ENCODE measurements around the gene WBP4.

Gene WBP4

GRCh38 chr13:41061075-41061913 is at the start of gene WBP4:
TSS of gene WBP4 (plus strand) at chr13:41061509. CDS start at chr13:41061674, 165 bp downstream.
- DNase-seq (ENCODE audit: low read depth): peak; percentile 81
- H3K4me3 ChIP-seq (ENCODE audit: low read length): peak within 1 kb of the TSS; percentile 85
- TF ChIP-seq, protein P1, sequence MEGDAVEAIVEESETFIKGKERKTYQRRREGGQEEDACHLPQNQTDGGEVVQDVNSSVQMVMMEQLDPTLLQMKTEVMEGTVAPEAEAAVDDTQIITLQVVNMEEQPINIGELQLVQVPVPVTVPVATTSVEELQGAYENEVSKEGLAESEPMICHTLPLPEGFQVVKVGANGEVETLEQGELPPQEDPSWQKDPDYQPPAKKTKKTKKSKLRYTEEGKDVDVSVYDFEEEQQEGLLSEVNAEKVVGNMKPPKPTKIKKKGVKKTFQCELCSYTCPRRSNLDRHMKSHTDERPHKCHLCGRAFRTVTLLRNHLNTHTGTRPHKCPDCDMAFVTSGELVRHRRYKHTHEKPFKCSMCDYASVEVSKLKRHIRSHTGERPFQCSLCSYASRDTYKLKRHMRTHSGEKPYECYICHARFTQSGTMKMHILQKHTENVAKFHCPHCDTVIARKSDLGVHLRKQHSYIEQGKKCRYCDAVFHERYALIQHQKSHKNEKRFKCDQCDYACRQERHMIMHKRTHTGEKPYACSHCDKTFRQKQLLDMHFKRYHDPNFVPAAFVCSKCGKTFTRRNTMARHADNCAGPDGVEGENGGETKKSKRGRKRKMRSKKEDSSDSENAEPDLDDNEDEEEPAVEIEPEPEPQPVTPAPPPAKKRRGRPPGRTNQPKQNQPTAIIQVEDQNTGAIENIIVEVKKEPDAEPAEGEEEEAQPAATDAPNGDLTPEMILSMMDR (conservative IDR thresholded peaks at IDR 0.05; ENCODE audit: low read depth, low read length): peak; percentile 20

DNA sequence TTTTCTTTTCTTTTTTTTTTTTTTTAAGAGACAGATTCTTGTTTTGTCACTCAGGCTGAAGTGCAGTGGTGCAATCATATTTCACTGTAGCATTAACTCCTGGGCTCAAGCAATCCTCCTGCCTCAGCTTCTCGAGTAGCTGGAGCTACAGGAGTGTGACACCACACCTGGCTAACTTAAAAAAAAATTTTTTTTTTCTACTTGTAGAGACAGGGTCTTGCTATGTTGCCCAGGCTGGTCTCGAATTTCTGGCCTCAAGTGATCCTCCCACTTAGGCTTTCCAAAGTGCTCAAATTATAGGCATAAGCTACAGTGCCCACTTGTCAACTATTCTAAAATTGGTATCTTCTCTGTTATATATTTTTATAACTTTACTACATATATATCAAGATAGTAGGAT is 48.8 kb upstream of the WBP4 start:
- no peak overlapping the region for H3K4me3 ChIP-seq (ENCODE audit: low read length)
- no peak for DNase-seq (ENCODE audit: low read depth)
- TF ChIP-seq, protein P1 (conservative IDR thresholded peaks at IDR 0.05; ENCODE audit: low read depth, low read length): no peak

- DNase-seq (ENCODE audit: low read depth): no peak
- TF ChIP-seq, protein P1 (conservative IDR thresholded peaks at IDR 0.05; ENCODE audit: low read depth, low read length): no peak
- no peak overlapping the region for H3K4me3 ChIP-seq (ENCODE audit: low read length)
These were observed 47.5 kb upstream of the WBP4 start for GRCh38 chr13:41013835-41014234.

GRCh38 chr13:41015920-41016319 is 45.4 kb upstream of the WBP4 start:
- H3K4me3 ChIP-seq (ENCODE audit: low read length): no peak overlapping the region
- TF ChIP-seq, protein P1 (conservative IDR thresholded peaks at IDR 0.05; ENCODE audit: low read depth, low read length): no peak
- DNase-seq (ENCODE audit: low read depth): no peak

- H3K4me3 ChIP-seq (ENCODE audit: low read length): no peak overlapping the region
- TF ChIP-seq, protein P1 (conservative IDR thresholded peaks at IDR 0.05; ENCODE audit: low read depth, low read length): no peak
- no peak for DNase-seq (ENCODE audit: low read depth)
These were observed 44.1 kb upstream of the WBP4 start for GRCh38 chr13:41017159-41017558.

DNA sequence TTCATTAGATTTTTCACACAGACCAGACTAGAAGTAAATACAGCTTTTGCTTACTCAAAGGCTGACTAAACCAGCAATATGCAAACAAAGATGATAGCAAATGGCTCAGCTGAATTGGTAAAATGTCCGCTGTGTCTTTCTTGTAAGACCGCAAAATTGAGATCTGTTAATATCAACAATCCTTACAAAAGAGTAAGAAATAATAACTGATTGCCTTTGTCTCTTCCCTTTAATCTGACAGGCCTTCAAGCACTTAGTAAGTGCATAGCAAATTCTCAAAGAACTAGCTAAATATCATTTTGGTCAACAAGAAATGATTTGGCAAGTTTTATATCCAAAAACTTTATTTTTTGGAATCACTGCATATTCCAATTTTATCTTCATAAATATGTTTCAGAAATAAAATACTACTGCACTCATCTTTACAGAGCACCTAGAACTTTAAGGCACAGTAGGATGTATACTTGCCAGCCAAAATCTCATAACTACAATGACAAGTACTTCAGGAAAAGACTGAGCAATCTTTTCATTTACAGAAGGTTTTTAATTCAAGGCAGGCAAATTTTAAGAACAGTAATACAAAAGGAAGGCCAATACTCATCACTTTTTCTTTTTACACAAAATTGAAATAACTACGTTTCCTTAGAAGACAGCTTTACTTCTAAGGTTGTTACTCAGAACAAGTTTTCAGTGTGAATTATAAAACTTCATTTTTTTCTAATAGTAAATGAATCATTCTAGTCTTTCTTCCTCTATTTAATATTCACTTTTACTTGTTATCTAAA is 43.3 kb upstream of the WBP4 start:
- TF ChIP-seq, protein P1 (conservative IDR thresholded peaks at IDR 0.05; ENCODE audit: low read depth, low read length): no peak
- DNase-seq (ENCODE audit: low read depth): no peak
- H3K4me3 ChIP-seq (ENCODE audit: low read length): no peak overlapping the region

Measured in retinal pigment epithelial cell (primary cell).